GM19397 (cell line): Measurements from ENCODE around the gene VAV2.

Source experiments
- ATAC-seq: cut with Tn5 transposase; IDR thresholded peaks from one replicate; pipeline ENCODE4 v1.9.1; 2021; ENCODE audit warnings: mild to moderate bottlenecking, moderate library complexity; ENCODE audit not compliant: unreplicated experiment

Gene VAV2

DNA sequence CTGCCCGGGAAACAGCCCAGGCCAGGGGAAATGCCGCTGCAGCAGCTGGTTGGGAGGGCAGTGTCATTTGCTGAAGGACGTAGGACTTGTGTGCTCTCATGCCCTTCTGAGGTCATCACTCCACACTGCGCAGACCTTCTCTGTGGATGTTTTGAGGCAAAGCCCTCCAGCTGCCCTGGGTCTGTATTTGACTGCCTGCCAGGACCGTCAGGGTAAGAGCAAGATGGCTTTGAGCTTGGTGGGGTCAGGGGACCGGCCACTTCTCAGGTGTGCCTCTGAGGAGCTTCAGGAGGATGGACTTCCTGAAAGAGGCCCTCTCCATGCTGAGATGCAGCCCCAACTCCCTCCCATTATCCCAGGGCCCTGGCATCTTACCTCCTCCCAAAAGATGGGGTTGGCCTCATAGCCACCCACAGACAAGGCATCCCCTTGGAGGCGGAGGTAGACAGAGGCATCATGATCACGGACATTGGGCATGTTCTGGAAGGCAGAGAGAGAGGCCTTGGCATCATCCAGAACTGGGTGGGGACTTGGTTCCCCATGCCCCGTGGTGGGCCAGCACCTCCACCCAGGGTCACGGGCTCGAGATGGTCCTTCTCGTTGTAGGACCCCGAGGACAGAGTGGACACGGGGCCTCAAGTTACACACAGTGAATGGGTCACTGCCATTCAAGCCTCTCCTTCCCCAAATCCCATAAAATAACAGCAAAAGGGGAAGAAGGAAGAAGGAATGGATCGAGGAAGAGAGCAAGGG lies 273.4 kb downstream of the VAV2 start:
- ATAC-seq = no peak

DNA sequence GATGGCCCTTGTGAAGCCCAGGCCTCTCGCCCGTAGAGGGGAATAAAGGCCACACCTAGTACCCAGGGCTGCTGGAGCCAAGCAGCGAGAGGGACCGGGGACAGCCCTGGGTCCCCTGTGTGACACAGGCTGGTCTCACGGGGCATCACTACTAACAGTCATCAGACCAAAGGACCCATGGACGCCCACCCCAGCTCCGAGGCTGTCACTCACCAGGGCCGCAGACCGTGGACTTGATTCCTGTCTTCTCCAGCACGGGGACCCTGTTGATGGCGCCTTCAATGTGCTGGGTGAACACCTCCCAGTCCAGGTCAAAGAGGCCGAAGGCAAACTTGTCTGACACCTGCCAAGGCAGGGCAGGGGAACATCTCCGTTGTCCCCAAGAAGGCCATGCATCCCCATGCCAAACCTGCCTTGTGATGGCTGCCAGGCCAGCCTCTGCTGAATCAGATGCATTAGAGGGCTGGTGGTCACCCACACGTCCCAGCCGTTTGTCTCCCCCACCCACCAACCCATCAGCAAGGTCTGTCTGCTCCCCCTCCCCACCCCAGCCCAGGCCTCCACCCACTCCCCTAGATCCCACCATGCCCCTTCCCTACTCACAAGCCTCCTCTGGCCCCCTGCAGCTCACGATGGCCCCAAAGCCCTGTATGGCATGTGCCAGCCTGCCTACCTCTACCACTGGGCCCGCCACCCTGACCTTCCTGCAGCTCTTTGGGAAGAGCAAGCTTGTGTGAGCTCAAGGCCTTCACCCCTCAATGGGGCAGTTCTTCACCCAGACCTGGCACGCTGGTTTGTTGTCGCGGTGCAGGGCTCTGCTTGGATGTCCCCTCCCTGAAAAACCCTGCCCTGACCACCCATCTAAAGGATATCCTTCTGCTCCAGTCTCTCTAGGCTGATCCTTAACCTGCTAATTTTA lies 274.8 kb downstream of the VAV2 start:
- ATAC-seq = no peak

DNA sequence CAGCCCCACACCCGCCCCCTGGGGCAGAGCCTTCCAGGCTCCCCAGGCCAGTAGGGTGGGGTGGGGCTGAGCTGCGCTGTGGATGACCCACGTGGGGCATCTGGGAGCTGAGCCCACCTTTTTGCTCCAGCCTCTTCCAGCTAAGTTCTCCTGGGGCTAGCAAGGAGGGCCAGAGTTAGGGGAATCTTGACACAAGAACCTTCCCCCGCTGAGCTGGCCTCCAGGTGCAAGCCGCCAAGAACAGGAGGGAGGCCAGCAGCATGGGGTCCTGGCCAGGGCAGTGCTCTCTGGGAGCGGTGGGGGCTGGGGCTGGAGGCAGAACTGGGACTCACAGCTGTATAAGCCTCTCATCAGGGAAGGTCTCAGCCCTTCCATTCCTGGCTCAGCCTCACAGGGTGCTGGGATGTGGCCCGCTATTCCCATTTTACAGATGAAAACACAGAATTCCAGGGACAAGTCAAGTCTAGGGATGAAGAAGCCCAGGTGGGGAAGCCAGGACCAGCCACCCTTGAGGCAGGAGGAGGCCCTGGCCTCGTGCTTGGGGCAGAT lies 275.5 kb downstream of the VAV2 start:
- ATAC-seq = no peak

DNA sequence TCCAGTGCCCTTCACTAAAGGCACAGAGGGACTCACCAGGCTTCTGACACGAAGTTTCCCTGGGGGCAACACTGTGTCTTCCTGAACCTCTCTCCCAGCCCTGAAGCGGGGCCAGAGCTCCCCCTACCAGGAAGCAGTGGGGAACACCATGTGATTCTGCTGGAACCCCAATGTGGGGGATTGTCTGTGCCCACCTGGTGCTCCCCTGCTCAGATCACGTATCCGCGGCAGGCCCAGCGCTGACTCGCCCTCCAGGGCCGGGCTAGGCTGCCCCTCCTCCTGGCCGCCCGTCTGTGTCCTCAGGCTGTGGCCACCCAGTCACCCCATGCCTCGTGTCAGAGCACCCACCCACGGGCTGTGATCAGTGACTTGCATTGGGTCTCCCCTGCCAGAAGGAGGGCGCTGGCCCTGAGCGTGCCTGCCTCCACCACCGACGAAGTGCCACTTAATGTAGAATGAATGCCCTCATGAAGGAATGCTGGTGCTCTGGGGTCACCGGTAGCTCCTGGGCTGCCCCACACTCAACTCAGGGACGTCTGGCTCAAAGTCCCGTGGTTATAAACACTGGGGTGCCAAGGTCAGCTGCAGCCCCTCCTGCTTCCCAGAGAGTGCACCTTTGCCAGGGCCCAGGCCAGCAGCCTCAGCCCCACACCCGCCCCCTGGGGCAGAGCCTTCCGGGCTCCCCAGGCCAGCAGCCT lies 276.1 kb downstream of the VAV2 start:
- no peak for ATAC-seq

DNA sequence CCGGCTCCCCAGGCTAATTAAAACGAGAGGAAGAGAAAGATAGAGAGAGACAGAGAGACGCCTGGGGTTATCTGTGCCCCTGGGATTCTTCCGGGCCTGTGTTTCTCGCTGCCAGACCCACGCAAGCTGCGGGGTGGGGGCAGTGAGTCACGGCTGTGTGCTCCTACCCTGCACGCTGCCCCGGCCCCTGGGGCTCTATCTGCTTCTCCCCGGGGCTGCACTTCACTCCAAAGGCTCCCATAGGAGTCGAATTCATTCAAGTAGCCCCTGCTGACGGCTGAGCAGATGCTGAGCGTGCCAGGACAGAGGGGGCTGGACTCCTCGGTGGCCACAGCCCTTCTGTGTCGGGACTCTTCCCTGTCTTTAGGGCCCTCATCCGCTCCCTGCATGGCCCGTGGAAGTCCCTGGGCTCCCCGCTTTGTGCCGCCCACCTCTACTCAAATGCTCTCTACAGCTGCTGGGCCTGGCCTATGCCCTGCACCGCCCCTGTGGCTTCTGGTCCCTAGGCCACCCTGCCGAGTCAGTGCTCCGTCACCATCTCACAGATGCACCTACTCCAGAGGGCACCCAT lies 276.7 kb downstream of the VAV2 start:
- ATAC-seq = no peak

DNA sequence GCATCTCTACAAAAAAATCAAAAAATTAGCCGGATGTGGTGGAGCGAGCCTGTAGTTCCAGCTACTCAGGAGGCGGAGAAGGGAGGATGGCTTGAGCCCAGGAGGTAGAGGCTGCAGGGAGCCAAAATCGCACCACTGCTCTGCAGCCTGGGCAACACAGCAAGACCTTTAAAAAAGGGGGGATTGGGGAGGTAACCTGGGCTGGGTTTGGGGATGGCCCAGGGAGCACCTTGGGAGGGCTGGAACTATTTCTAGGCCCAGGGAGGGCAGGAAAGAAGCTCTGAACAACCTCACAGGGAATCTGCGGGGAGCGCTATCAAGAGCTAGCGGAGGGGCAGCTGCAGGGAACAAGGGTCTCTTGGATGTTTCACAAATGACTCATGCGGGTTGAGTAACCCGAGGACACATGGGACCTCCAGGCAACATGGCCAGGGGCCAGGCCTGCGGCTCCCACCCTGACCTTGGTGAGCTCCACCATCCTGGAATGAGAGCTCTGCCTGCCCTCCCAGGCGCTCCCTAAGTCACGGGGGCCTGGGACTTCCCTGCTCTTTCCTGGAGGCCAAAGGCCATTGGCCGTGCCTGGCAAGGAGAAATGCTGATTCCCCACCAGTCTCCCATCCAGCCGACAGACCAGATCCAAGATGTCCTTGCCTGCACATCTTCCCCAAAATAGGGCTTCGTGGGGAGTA lies 277.4 kb downstream of the VAV2 start:
- no peak for ATAC-seq

DNA sequence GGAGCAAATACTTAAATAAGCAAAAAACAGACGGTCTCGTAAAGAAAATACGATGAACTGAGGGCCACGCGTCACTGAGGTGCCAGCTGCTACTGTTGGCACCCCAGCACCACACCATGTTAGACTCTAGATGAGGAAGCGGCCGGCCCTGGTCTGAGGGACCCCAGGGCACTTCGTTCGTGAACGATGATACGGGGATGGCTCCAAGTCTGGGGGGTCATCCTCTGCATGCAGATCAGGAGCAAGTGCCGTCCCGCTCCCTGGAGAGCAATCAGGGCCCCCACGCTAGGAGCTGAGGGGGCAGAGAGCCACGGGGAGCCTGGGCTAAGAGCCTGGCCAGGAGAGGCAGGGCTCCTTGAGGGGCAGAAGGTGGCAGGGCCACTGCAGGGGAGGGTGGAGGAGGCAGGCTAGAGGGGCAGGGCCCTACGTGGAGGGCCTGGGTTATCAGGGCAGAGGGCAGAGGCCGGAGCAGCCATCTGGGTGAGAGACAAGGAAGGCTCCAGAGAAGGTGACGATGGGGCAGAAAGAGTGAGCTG lies 278.1 kb downstream of the VAV2 start:
- no peak for ATAC-seq

DNA sequence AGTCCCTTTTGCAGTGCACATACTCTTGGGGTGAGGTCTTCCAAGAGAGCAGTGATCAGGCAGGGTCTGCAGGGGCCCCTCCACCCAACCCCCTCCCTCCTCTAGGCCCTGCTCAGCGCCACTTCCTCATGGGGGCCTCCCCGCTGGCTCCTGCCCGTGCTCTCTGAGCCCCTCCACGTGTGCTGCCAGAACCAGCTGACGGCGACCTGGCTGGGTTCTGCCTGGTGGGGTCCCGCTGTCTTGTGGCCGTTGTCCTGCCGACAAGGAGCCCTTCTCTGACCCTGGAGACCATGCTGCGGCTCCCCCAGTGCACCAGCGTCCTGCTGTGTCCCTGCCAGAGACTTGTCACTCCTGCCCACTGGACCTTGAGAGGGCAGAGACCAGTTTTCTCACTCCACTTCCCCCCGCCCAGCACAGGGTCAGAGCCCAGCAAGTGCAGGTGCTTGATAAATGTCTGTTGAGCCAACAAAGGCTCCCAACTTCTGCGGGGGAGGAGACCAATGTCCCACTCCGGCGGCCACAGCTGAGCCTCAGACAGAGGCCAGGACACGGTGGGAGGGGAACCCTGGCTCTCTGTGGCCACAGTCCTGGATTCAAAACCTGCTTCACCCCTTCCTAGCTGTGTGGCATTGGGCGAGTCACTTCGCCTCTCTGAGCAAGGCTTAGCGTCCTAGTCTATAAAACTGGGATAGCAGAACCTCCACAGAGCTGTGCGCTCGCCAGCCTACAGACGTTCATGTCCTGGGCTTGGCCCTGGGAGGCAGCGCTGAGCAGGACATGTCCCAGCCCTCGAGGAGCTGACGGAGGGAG lies 278.8 kb downstream of the VAV2 start:
- ATAC-seq = no peak

DNA sequence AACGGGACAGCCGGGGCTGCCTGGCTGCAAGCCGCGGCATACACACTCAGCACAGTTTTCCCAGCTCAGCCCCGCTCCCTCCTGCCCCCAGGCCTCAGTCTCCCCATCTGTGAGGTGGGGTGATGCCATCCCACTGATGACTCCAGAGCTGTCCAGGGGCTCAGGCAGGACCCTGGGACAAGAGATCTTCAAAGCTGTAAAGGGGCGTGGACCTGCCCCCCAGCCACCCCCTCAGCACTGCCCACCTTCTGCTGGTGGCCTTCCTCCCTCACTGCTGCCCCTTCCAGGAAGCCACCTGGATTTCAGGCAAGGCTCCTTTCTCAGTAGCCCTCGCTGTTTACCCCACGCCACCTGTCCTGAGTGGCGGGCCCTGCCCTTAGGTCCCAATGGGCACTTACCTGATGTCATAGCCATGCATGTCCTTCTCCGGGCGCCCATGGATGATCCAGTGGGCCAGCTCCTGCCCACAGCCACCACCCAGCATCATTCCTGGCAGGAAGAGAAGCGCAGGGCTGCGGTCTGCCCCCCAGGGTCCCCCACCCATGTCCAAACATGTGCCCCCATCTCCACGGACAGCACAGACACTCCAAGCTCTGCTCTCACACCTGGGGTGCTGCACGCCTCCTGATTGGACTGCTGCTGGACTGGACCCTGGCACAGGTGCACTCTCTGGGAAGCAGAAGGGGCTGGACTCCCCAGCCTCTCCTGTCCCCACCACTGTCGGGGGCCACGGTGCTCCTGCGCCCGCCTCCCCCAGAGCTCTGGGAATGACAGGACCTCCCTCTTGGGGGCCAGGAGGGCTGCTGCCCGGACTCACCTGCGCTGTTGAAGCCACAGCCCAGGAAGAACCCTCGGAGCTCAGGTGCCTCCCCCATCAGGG lies 279.7 kb downstream of the VAV2 start:
- ATAC-seq = no peak
